IMR-90 (cell line): ENCODE results near the gene FAM32A. TPM values are rescaled to one million over a fixed set of nuclear protein-coding genes. Genes with fewer than 3 reads are reported as not detected.

Experiments
- ATAC-seq: fragments of 200-7000 bp; cut with Tn5 transposase; 2 replicates; pipeline ENCODE4 v1.9.1; 2020; ENCODE audit warnings: low read depth, mild to moderate bottlenecking, moderate library complexity
- BruUV-seq: library from RNA; stranded (reverse); fragments of 400-500 nt; replicated peaks from 2 replicates; lab custom pipeline; 2021; lab: Mats Ljungman, UMichigan
- CTCF ChIA-PET: fragments of 300-600 bp; formaldehyde crosslinking; extraction: SDS; loops from one replicate; lab custom pipeline; 2021; ENCODE audit warnings: antibody characterized with exemption; lab: Yijun Ruan, JAX
- POLR2A ChIA-PET: fragments of 300-600 bp; sonication (Branson Sonifier 250); formaldehyde crosslinking; loops from one replicate; lab custom pipeline; 2022; ENCODE audit warnings: antibody characterized with exemption; ENCODE audit not compliant: unreplicated experiment; lab: Charles Lee
- DNase-seq: peaks from one replicate; pipeline ENCODE4 v3.0.0; 2013
- H2AFZ ChIP-seq: replicated peaks from 2 replicates; pipeline ENCODE3; 2013; ENCODE audit warnings: low read length, mild to moderate bottlenecking; ENCODE audit not compliant: poor library complexity
- H2AK5ac ChIP-seq: 2 replicates; pipeline ENCODE4 v1.6.1; 2013; ENCODE audit warnings: low read depth, low read length, inconsistent platforms
- H2AK9ac ChIP-seq: replicated peaks from 2 replicates; pipeline ENCODE3; 2013; ENCODE audit warnings: mild to moderate bottlenecking, low read depth, low read length, moderate library complexity; ENCODE audit not compliant: poor library complexity
- H2BK120ac ChIP-seq: 2 replicates; pipeline ENCODE4 v1.6.1; 2013; ENCODE audit warnings: low read depth, low read length, inconsistent platforms
- H2BK15ac ChIP-seq: 3 replicates; pipeline ENCODE4 v1.6.1; 2013; ENCODE audit warnings: low read depth, low read length, inconsistent platforms
- H2BK20ac ChIP-seq: 2 replicates; pipeline ENCODE4 v1.6.1; 2013; ENCODE audit warnings: low read depth, mild to moderate bottlenecking, inconsistent platforms, low read length, moderate library complexity
- H2BK5ac ChIP-seq: 2 replicates; pipeline ENCODE4 v1.6.1; 2013; ENCODE audit warnings: mild to moderate bottlenecking, low read depth, low read length, inconsistent platforms; ENCODE audit not compliant: poor library complexity, severe bottlenecking
- H3K14ac ChIP-seq: replicated peaks from 2 replicates; pipeline ENCODE4 v1.6.1; 2013; ENCODE audit warnings: low read depth, low read length, inconsistent platforms
- H3K18ac ChIP-seq: 2 replicates; pipeline ENCODE4 v1.6.1; 2013; ENCODE audit warnings: low read depth, low read length, control low read depth
- H3K23ac ChIP-seq: 2 replicates; pipeline ENCODE4 v1.6.1; 2013; ENCODE audit warnings: low read depth, low read length, inconsistent platforms
- H3K27ac ChIP-seq: 2 replicates; pipeline ENCODE4 v1.5.1; 2013; ENCODE audit warnings: mild to moderate bottlenecking, control low read depth, low read length; ENCODE audit not compliant: insufficient read depth
- H3K27me3 ChIP-seq: 2 replicates; pipeline ENCODE4 v1.6.1; 2013; ENCODE audit warnings: low read length; ENCODE audit not compliant: control insufficient read depth, insufficient read depth
- H3K36me3 ChIP-seq: 2 replicates; pipeline ENCODE4 v1.6.1; 2013; ENCODE audit warnings: low read length, mixed read lengths; ENCODE audit not compliant: control insufficient read depth, insufficient read depth
- H3K4ac ChIP-seq: 2 replicates; pipeline ENCODE4 v1.6.1; 2013; ENCODE audit warnings: low read depth, low read length, inconsistent platforms
- H3K4me1 ChIP-seq: 2 replicates; pipeline ENCODE4 v1.6.1; 2013; ENCODE audit warnings: low read length, mixed read lengths; ENCODE audit not compliant: control insufficient read depth, insufficient read depth
- H3K4me2 ChIP-seq: 2 replicates; pipeline ENCODE4 v1.6.1; 2013; ENCODE audit warnings: low read depth, mild to moderate bottlenecking, control low read depth, low read length, moderate library complexity
- H3K4me3 ChIP-seq: 2 replicates; pipeline ENCODE4 v1.5.1; 2013; ENCODE audit warnings: low read depth, mild to moderate bottlenecking, control low read depth, low read length, moderate library complexity; ENCODE audit not compliant: insufficient read depth
- H3K56ac ChIP-seq: 2 replicates; pipeline ENCODE4 v1.6.1; 2013; ENCODE audit warnings: low read length, inconsistent platforms; ENCODE audit not compliant: insufficient read depth; ENCODE audit errors: extremely low read depth
- H3K79me1 ChIP-seq, 2 experiments: 2 replicates each; pipeline ENCODE4 v1.6.1; 2013; ENCODE audit warnings: low read length in 2 of 2, inconsistent platforms in 1 of 2, low read depth in 1 of 2
- H3K9ac ChIP-seq: 2 replicates; pipeline ENCODE4 v1.6.1; 2013; ENCODE audit warnings: low read depth, low read length, control low read depth
- H3K9me1 ChIP-seq: 2 replicates; pipeline ENCODE4 v1.6.1; 2013; ENCODE audit warnings: low read length, inconsistent platforms; ENCODE audit not compliant: insufficient read depth
- H3K9me3 ChIP-seq: 2 replicates; pipeline ENCODE4 v1.6.1; 2013; ENCODE audit warnings: low read length; ENCODE audit not compliant: control insufficient read depth, insufficient read depth
- H4K20me1 ChIP-seq: 2 replicates; pipeline ENCODE4 v1.6.1; 2013; ENCODE audit warnings: low read length, inconsistent platforms; ENCODE audit not compliant: insufficient read depth
- H4K5ac ChIP-seq: 2 replicates; pipeline ENCODE4 v1.6.1; 2013; ENCODE audit warnings: mild to moderate bottlenecking, low read depth, low read length, control low read depth
- H4K8ac ChIP-seq, 2 experiments: 2 replicates each; pipeline ENCODE4 v1.6.1; 2013; ENCODE audit warnings: low read depth in 2 of 2, low read length in 2 of 2, control low read depth in 1 of 2, inconsistent platforms in 1 of 2
- H4K91ac ChIP-seq: 2 replicates; pipeline ENCODE4 v1.6.1; 2013; ENCODE audit warnings: low read depth, low read length, inconsistent platforms; ENCODE audit not compliant: insufficient read depth
- BHLHE40 ChIP-seq: fragments of 150-350 bp; IDR thresholded peaks from 2 replicates; pipeline ENCODE4 v1.6.1; 2016; ENCODE audit warnings: mild to moderate bottlenecking, low read depth, low read length
- CEBPB ChIP-seq: IDR thresholded peaks from 2 replicates; pipeline ENCODE4 v1.6.1; 2012; ENCODE audit warnings: low read depth, low read length, improper control_type of control experiment
- CHD1 ChIP-seq: IDR thresholded peaks from 2 replicates; pipeline ENCODE4 v1.6.1; 2012; ENCODE audit warnings: low read depth, low read length, improper control_type of control experiment
- CTCF ChIP-seq: conservative IDR thresholded peaks from 2 replicates; pipeline ENCODE4 v1.5.1; 2012; ENCODE audit warnings: mild to moderate bottlenecking, low read depth, low read length, improper control_type of control experiment
- FOS ChIP-seq: fragments of 150-350 bp; IDR thresholded peaks from 2 replicates; pipeline ENCODE4 v1.6.1; 2016; ENCODE audit warnings: low read depth, low read length
- NFE2L2 ChIP-seq: fragments of 150-350 bp; IDR thresholded peaks from 2 replicates; pipeline ENCODE4 v1.6.1; 2016; ENCODE audit warnings: low read depth, mild to moderate bottlenecking, low read length
- POLR2A ChIP-seq: IDR thresholded peaks from 2 replicates; pipeline ENCODE4 v1.6.1; 2012; ENCODE audit warnings: mild to moderate bottlenecking, low read depth, low read length
- RAD21 ChIP-seq: IDR thresholded peaks from 2 replicates; pipeline ENCODE4 v1.6.1; 2012; ENCODE audit warnings: low read length, improper control_type of control experiment
- RCOR1 ChIP-seq: IDR thresholded peaks from 2 replicates; pipeline ENCODE4 v1.6.1; 2012; ENCODE audit warnings: mild to moderate bottlenecking, low read length, improper control_type of control experiment; ENCODE audit not compliant: insufficient replicate concordance
- SMC3 ChIP-seq: fragments of 150-350 bp; IDR thresholded peaks from 2 replicates; pipeline ENCODE4 v1.6.1; 2016; ENCODE audit warnings: low read depth, mild to moderate bottlenecking, antibody characterized with exemption, low read length, moderate library complexity
- USF2 ChIP-seq: fragments of 150-350 bp; IDR thresholded peaks from 2 replicates; pipeline ENCODE4 v1.6.1; 2017; ENCODE audit warnings: mild to moderate bottlenecking, antibody characterized with exemption, low read length, low read depth
- WGBS, 2 experiments: methylation state at CpG; one replicate each; pipeline versions ENCODE4 v1.1.5 to v1.1.7; 2013; ENCODE audit warnings: missing lambda C conversion rate in 2 of 2; ENCODE audit not compliant: insufficient read length in 1 of 2; ENCODE audit errors: extremely low coverage in 2 of 2; 5-methylcytosine and 5-hydroxymethylcytosine counted together
- dilution Hi-C: fragments of 300-500 bp; cut with HindIII; formaldehyde crosslinking; loops from one replicate; pipeline ENCODE4 v1.14.3; 2018; ENCODE audit warnings: low sequenced_read_pairs; ENCODE audit not compliant: unreplicated experiment
- in situ Hi-C: fragments of 300-500 bp; cut with MboI; formaldehyde crosslinking; loops from 3 replicates; pipeline ENCODE4 v1.14.3; 2019; ENCODE audit warnings: low sequenced_read_pairs, inconsistent platforms, mixed read lengths
- intact Hi-C: fragments of 100-400 bp; cut with micrococcal nuclease; formaldehyde crosslinking; loops from 2 replicates; pipeline ENCODE4 v1.10.0; 2022
- polyA plus RNA-seq, 3 experiments: library from polyadenylated mRNA; depleted of rRNA; stranded (reverse); fragments of >200 nt; gene quantifications; 2 replicates each; pipeline ENCODE4 v1.2.3, GENCODE V29; 2012; ENCODE audit warnings: low replicate concordance in 1 of 3
- total RNA-seq: library from RNA; depleted of rRNA; stranded (reverse); fragments of >200 nt; gene quantifications from 2 replicates; pipeline ENCODE4 v1.2.3, GENCODE V29; 2012

FAM32A gene
- total and polyA plus RNA-seq, 2 of the 4 experiments (the other 2 are of a cell fraction), result 99.5 to 130 TPM

- no peak overlapping the region for H2BK120ac ChIP-seq
- H3K9me3 ChIP-seq, result no peaks in the 10 kb centered on the region
- no peak overlapping the region for H3K4me2 ChIP-seq
- no peak overlapping the region for H4K5ac ChIP-seq
- ATAC-seq (no peak), DNase-seq (no peak)
- H3K4me1 ChIP-seq, result 0 out of 2 replicates have a peak, but pooled peaks cover 2% of the 10 kb centered on the region
- TF ChIP-seq POLR2A (no peak), NFE2L2 (no peak), CEBPB (no peak), CHD1 (no peak), USF2 (no peak), CTCF (no peak), RCOR1 (no peak), BHLHE40 (no peak), SMC3 (no peak), RAD21 (no peak), FOS (no peak)
- H4K8ac ChIP-seq, result no peak overlapping the region
- POLR2A ChIA-PET, result no interaction called here
- H2AK5ac ChIP-seq, result no peak overlapping the region
- 95% methylated on average over 3 of the region's 11 CpGs; no CpG with 5 or more reads in 1 of the 2 experiments for WGBS, 2 experiments
- H3K4ac ChIP-seq, result no peak overlapping the region
- no peak overlapping the region for H3K14ac ChIP-seq
- no peak overlapping the region for H3K27ac ChIP-seq
- dilution Hi-C loops, result no loop called here
- BruUV-seq, result no TSS peak
- CTCF ChIA-PET, result no interaction called here
- H3K9me1 ChIP-seq, result peaks cover 9% of the 10 kb centered on the region; the same call in 1 of the 2 replicates
- no peak overlapping the region for H2BK15ac ChIP-seq
- H2BK5ac ChIP-seq, result no peak overlapping the region
- no peak overlapping the region for H3K9ac ChIP-seq
- H3K79me1 ChIP-seq, result peaks cover 50 to 75% of the 10 kb centered on the region in 2 experiments
- peaks cover 79% of the 10 kb centered on the region for H3K36me3 ChIP-seq
- intact Hi-C loops, result no loop called here
- in situ Hi-C loops, result no loop called here
- H2BK20ac ChIP-seq, result no peak overlapping the region
- no peak overlapping the region for H3K18ac ChIP-seq
- no peak overlapping the region for H3K56ac ChIP-seq
- H3K23ac ChIP-seq, result no peak overlapping the region
- H4K91ac ChIP-seq, result no peak overlapping the region
- H4K20me1 ChIP-seq, result peaks cover 30% of the 10 kb centered on the region
- no peaks in the 10 kb centered on the region for H3K27me3 ChIP-seq
- H2AK9ac ChIP-seq, result no peak overlapping the region
- no peak overlapping the region for H2AFZ ChIP-seq
- no peak overlapping the region for H3K4me3 ChIP-seq
Observed at GRCh38 chr19:16205205-16206045, 20.2 kb downstream of the FAM32A start.
